ENCODE measurements around the gene PGLYRP3.
"Not testable (repeated sequence)": the region's sequence is repeated elsewhere in the genome, so short reads cannot be mapped to it uniquely, and the experiment has no call there.

The PGLYRP3 gene

GRCh38 chr1:153348511-153349362 lies 36.0 kb upstream of the PGLYRP3 start, which contains the start of gene PGLYRP4:
TSS of gene PGLYRP4 (minus strand) at chr1:153348841. CDS start at chr1:153347932, 909 bp downstream.
- no peak for DNase-seq

GRCh38 chr1:153347856-153348255 lies 35.1 kb upstream of the PGLYRP3 start:
- no peak for DNase-seq

GRCh38 chr1:153347049-153347448 lies 34.3 kb upstream of the PGLYRP3 start:
- not testable (repeated sequence) for DNase-seq

GRCh38 chr1:153346077-153346723 lies 33.4 kb upstream of the PGLYRP3 start:
- no peak for DNase-seq

GRCh38 chr1:153345187-153346076 lies 32.7 kb upstream of the PGLYRP3 start:
- no peak for DNase-seq

- DNase-seq: no peak
Measured at GRCh38 chr1:153344718-153345025, 31.9 kb upstream of the PGLYRP3 start.

GRCh38 chr1:153343811-153344717 lies 31.3 kb upstream of the PGLYRP3 start:
- no peak for DNase-seq

GRCh38 chr1:153343040-153343681 lies 30.4 kb upstream of the PGLYRP3 start:
- DNase-seq: no peak

GRCh38 chr1:153342178-153342577 lies 29.4 kb upstream of the PGLYRP3 start:
- no peak for DNase-seq

- no peak for DNase-seq
Measured at GRCh38 chr1:153341431-153341934, 28.7 kb upstream of the PGLYRP3 start.

- no peak for DNase-seq
Measured at GRCh38 chr1:153340356-153340755, 27.6 kb upstream of the PGLYRP3 start.

- no peak for DNase-seq
Measured at GRCh38 chr1:153339802-153340201, 27.1 kb upstream of the PGLYRP3 start.

GRCh38 chr1:153337980-153338853 lies 25.5 kb upstream of the PGLYRP3 start:
- DNase-seq: no peak

GRCh38 chr1:153336650-153337049 lies 23.9 kb upstream of the PGLYRP3 start:
- no peak for DNase-seq

- no peak for DNase-seq
Measured at GRCh38 chr1:153333902-153334301, 21.1 kb upstream of the PGLYRP3 start.

GRCh38 chr1:153324912-153325311 lies 12.2 kb upstream of the PGLYRP3 start:
- DNase-seq: no peak

- DNase-seq: no peak
Measured at GRCh38 chr1:153322568-153322967, 9.8 kb upstream of the PGLYRP3 start.

GRCh38 chr1:153318145-153318544 lies 5.4 kb upstream of the PGLYRP3 start:
- not testable (repeated sequence) for DNase-seq

- not testable (repeated sequence) for DNase-seq
Measured at GRCh38 chr1:153316013-153316412, 3.3 kb upstream of the PGLYRP3 start.

- DNase-seq: not testable (repeated sequence)
Measured at GRCh38 chr1:153314388-153314787, 1.6 kb upstream of the PGLYRP3 start.
